Measurements from ENCODE around the gene GRHL1. TPM values are rescaled to one million over a fixed set of nuclear protein-coding genes. Genes with fewer than 3 reads are reported as not detected.

The GRHL1 gene
- total and polyA plus RNA-seq, 5 donors: 0.81 to 5.7 (median 2.6) TPM

- no peak for ATAC-seq
- peaks cover 5% of the 10 kb centered on the region for H3K4me1 ChIP-seq (ENCODE audit: control insufficient read depth, insufficient read depth, low read length)
- no peak overlapping the region for H3K27ac ChIP-seq (ENCODE audit: low read length)
- no peak overlapping the region for H3K4me3 ChIP-seq (ENCODE audit: low read length)
- H3K9me3 ChIP-seq (ENCODE audit: control insufficient read depth, low read length): no peaks in the 10 kb centered on the region
- H3K27me3 ChIP-seq (ENCODE audit: control insufficient read depth, insufficient read depth): no peaks in the 10 kb centered on the region
- WGBS: 85% methylated on average over 15 of the region's 15 CpGs
- intact Hi-C loops (cut with DNase I): loop anchor here in 3 of 4 donors (2.0 to 10.0 kb wide), 5 partner anchors 63 to 236 kb away; no protein-coding TSS in a partner anchor
- peak in 2 of 3 donors; percentile 40 to 49 for DNase-seq
Measured at GRCh38 chr2:10047616-10048500, 96.4 kb downstream of the GRHL1 start.

GRCh38 chr2:10048501-10049171 is 97.1 kb downstream of the GRHL1 start:
- no peak for ATAC-seq
- no peaks in the 10 kb centered on the region for H3K9me3 ChIP-seq (ENCODE audit: control insufficient read depth, low read length)
- 57% methylated on average over 10 of the region's 10 CpGs for WGBS
- no peak overlapping the region for H3K4me3 ChIP-seq (ENCODE audit: low read length)
- H3K4me1 ChIP-seq (ENCODE audit: control insufficient read depth, insufficient read depth, low read length): peaks cover 5% of the 10 kb centered on the region
- no peaks in the 10 kb centered on the region for H3K27me3 ChIP-seq (ENCODE audit: control insufficient read depth, insufficient read depth)
- intact Hi-C loops (cut with DNase I): loop anchor here in 3 of 4 donors (2.0 to 10.0 kb wide), 5 partner anchors 64 to 236 kb away; no protein-coding TSS in a partner anchor
- DNase-seq: peak in 2 of 3 donors; percentile 40 to 53
- no peak overlapping the region for H3K27ac ChIP-seq (ENCODE audit: low read length)

Other genes with a start within 250 kb of the GRHL1 start
- 10 to 100 TPM in 1 of 4 donors, 1 to 10 TPM in 3; 7.7 to 12.4 (median 9.4) TPM for gene TAF1B, start 108.2 kb upstream of the GRHL1 start, total RNA-seq
- 2.9 TPM for gene TAF1B, start 108.2 kb upstream of the GRHL1 start, polyA plus RNA-seq
- gene KLF11, start 91.9 kb downstream of the GRHL1 start, total RNA-seq: 10 to 100 TPM; 24.0 to 42.4 (median 26.2) TPM
- 9.8 TPM for gene KLF11, start 91.9 kb downstream of the GRHL1 start, polyA plus RNA-seq
- gene CYS1, start 128.7 kb downstream of the GRHL1 start, total RNA-seq: 10 to 100 TPM in 1 of 4 donors, 1 to 10 TPM in 3; 4.9 to 13.3 (median 7.2) TPM
- 6.7 TPM for gene CYS1, start 128.7 kb downstream of the GRHL1 start, polyA plus RNA-seq
- 1 to 10 TPM in 3 of 4 donors, under 1 TPM in 1; 0.37 to 6.1 (median 2.7) TPM for gene RRM2, start 171.0 kb downstream of the GRHL1 start, total RNA-seq
- 0.54 TPM for gene RRM2, start 171.0 kb downstream of the GRHL1 start, polyA plus RNA-seq

Data from right cardiac atrium (tissue), 5 donors.